ENCODE measurements around the gene TRAF7.
"Not testable (repeated sequence)": the region's sequence is repeated elsewhere in the genome, so short reads cannot be mapped to it uniquely, and the experiment has no call there.

The TRAF7 gene

DNA sequence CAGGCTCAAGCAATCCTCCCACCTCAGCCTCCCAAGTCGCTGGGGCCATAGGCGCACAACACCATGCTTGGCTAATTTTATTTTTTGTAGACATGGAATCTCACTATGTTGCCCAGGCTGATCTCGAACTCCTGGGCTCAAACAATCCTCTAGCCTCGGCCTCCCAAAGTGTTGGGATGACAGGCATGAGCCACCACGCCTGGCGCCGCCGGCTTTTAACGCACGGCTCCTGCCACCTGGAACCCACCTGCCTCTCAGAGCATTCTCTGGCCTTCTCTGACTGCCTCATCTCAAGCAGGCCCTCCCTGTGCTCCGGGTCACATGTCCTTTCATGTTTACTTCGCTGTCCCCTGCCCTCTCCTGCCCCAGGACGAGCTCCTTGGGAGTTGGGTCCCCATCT is 30.5 kb downstream of the TRAF7 start:
- no peak for DNase-seq

DNA sequence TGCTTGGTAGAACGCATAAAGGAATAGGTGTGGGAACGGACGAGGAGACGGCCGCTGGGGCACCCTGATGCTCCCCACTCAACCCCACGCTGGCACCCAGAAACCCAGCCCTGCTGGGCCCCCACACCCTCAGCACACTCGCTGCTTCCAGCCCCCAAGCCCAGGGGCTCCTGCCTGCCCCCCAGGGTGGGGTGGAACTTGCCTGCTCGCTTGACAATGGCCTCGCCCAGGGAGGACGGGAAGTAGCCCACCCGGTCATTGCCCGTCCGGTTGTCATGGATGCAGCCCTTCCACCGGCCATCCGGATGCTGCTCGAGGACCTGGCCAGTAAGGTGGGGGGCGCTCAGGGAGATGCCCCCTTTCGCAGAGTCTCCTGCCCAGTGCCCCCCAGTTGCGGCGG is 30.9 kb downstream of the TRAF7 start:
- DNase-seq: no peak

DNA sequence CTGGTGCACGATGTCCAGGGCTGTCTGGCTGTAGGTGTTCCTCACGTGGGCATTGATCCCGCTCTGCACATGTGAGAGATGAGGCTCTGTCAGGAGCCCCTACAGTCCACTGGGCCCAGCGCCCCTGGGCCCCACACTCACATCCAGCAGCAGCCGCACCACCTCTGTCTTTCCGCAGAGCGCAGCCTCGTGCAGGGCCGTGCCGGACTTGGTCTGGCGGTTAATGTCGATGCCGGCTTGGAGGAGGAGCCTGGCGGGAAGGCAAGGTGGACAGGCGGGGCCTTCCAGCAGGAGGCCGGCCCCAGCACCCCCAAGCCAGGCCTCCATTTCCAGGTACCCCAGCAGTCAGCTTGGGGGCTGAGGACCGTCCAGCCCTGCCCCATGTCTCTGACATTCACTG is 31.6 kb downstream of the TRAF7 start:
- no peak for DNase-seq

DNA sequence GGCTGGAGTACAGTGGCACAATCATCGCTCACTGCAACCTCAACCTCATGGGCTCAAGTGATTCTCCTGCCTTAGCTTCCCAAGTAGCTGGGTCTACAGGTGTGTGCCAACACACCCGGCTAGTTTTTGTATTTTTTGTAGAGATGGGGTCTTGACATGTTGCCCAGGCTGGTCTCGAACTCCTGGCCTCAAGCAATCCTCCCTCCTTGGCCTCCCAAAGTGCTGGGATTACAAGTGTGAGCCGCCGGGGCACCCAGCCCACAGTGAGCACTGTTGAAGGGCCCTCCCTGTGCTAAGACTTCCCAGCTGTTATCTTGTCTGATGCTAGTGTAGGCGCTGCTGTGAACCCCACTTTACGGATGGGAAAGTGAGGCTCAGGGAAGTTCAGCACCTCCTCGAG is 32.8 kb downstream of the TRAF7 start:
- no peak for DNase-seq

DNA sequence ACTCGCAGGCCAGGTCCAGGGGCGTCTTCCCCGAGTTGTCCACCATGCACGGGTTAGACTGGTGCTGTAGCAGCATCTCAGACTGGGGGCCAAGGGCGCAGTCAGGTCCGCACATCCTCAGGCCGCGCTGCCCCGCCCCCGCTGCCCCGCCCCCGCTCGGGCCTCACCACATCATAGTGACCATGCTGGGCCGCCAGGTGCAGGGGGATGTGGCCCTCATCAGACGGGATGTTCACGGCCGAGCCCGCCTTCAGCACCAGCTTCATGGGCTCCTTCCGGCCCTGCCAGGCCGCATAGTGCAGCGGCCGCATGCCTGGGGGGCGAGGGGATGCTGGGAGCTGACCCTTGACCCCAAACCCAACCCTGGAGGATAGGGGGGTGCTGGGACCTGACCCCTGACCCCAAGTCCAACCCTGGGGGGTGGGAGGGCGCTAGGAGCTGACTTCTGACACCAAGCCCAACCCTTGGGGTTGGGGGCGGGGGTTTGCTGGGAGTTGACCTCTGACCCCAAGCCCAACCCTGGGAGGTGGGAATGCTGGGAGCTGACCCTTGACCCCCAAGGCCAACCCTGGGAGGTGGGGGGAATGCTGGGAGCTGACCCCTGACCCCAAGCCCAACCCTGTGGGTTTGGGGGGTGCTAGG is 33.8 kb downstream of the TRAF7 start:
- no peak for DNase-seq

DNA sequence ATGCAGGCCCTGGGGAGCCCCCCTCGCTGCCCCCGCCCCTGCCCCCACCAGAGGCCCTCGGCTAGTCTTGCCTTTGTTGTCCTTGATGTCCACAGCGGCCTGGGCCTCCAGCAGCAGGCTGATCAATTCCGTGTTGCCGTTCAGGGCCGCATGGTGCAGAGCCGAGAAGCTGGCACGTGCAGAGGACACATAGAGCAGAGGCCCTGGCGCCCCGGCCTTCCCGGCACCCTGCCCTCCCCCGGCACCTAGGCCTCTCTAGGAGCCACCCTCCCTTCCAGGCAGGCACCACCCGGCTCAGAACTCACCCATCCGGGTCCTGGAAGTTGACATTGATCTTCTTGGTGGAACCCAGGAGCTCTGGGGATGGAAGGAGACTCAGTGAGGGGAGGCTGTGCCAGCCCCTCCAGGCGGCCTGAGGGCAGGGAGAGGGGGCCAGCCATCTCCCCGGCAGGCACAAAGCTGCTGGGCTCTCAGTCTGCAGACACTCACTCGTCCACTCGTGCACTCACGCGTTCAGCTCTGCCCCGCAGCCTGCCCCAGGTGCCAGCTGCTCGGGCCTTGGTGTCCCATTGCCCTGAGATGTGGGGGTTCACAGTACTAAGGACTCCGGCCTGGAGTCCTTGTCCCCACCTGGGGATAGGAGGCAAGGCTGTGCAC is 34.5 kb downstream of the TRAF7 start:
- DNase-seq: no peak

DNA sequence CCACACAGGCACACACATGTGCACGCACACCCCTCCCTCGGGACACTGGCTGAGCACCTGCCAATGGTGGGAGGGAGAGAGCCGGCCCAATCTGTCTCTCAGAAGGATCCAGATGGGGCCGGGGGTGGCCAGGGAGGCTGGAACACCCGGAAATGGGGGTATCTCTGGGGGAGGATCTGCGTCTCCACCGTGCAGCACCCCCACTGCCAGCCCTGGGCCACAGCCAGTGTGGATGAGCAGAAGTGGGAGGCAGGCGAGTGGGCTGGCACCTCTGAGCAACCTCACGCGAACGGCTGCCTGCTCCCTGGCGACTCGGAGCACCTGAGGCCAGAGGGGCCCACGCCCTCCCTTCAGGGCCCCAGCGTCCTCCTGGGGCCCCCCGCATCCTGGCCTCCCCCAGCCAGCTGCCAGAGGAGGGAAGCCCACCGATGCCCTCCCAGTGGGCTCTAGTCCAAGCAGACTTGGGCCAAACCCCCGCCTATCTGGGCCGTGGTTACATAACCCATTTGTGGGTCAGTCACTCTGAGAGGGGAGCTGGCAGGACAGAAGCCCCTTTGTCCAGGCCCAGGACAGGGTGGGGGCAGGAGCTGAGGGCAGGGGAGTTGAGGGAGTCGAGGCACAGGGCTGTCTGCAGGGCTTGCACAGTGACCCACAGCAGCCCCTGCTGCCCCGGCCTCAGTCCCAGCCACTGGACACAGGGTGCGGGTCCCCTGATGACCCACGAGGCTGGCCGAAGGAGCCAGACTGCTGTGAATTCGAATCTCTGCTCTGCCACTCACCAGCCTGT is 35.3 kb downstream of the TRAF7 start:
- DNase-seq: no peak

DNA sequence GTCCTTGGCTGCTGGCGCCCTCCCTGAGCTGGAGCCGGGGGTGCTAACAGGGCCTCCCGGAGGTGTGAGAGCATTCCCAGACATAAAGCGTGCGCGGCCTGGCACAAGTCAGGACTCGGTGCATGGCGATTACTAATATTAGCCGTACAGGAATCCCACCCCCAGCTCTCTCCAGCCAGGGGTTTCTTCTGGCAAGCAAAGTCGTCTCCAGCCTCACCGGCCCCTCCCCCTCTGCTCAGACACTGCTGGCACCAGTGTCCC is 35.8 kb downstream of the TRAF7 start:
- no peak for DNase-seq

DNA sequence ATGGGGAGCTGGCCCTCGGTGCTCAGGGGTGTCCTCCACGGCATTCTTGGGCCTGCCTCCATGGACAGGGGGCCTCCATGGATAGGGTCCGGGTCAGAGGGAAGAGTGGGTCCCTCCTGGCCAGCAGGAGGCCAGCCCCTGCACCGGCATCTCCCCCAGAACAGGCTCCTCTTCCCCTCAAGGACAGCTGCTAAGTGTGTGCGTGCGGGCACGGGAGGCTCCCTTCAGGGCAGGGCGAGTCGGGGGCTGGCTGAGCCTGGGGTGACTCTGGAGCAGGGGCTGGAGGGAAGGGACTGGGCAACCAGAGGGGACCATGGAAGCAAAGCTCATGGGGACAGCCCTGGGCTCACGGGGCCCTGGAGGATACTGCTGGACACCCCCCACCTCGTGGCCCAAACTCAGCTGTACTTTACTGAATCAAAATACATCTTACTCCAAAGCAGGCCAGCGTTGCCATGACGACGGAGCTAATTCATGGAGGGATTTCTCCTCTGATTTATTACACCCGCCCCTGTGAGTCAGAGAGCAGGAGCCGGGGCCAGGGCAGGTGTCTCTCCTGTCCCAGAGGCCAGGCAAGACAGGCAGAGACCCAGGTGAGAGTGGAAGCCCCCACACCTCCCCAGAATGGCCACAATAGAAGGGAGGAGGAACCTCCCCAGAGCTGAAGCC is 38.7 kb downstream of the TRAF7 start:
- DNase-seq: no peak

DNA sequence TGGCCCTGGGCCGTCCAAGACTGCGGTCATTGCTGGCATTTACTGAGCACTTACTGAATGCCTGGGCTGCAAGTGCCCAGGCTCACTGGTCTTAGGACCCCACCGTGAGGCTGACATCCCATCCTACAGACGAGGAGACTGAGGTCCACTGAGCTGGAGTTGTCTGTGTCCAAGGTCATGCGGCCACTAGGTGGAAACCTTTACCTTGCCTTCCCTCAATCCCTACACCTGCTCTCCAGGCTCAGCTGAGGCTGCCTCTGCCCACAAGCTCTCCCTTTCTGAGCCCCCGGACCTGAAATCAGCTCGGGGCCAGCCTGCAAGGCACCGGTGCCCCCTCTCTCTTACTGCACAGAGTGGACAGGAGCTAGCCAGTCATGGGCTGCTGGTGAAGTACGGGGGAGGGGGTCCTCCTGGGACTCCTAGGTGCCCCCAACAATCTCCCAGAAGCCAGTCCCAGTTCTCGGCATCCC is 39.3 kb downstream of the TRAF7 start:
- peak; percentile 74 for DNase-seq

DNA sequence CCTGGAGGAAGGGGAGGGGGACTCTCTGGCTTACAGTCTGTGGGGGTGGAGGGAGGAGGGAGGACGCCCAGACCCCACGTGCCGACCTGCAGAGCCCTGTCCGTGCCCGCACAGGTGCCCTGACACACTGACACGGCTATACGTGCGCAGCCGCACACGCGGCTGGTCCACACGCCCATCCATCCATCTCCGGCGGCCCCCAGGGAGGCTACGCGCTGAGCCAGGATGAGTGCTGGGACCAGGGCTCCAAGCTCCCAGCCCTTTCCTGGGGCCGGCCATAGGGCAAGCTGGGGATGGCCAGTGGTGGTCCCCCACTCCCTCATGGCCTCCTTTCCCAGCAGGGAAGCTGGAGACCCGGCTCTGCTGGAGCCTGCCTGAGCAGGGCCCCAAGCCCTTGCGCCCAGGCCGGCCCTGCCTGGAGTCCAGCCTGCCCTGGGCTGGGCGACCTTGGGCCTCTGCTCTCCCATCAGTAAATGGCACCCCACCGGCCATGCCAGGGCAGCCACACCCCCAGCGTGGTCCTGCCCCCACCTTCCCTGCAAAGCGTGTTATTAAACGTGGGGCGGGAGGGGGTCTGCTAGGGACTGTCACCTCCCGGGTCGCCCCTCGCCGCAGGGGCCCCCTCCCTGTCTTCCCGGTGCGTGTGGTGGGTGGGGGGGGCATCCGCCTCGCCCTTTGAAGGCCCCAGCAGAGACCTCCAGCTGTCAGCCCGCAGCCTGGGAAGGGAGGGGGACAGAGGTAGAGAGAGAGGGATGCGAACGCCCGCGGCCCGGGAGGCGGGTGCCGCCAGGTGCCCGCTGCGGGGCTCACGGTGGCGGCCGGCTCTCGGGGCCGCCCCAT is 40.0 kb downstream of the TRAF7 start:
- no peak for DNase-seq

DNA sequence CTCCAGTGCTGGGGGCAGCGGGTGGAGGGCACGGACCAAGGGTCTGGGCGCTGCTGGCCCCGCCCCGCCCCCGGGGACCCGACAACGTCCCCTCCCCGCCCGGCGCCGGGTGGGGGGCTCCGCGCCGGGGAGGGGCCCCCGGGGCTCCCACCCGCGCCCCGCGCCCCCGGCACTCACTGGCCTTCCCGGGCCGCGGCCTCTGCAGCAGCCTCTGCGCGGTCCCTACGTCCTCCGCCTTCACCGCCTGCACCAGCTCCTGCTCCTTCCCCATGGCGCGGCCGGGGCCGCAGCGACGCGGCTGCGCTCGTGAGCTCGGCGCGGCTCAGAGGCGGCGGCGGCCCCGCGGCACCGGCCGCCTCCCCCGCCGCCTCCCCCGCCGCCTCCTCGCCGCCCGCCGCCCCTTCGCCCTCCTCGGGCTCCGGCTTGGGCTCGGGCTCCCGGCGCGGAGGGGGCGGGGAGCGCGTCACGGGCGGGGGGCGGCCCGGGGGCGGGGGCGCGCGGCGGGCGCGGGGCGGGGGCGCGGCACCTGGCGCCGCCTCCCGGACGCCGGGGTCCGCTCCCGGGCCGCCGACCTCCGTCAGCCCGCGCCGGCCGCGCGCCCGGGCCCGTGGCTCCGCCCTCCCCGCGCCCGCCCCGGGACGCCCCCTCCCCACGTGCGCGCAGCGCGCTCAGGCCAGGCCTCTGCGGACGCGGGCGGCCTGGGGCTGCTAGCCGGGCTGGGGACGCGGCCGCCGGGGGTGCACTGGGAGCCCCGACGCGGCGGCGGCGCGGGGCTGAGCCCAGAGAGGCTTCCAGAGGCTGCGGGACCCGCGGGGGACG is 40.8 kb downstream of the TRAF7 start, which contains the start of gene CASKIN1:
TSS of gene CASKIN1 (minus strand) at position 444 of the 819 bp plus-strand sequence. CDS start at position 271, 173 bp downstream.
- DNase-seq: no peak

DNA sequence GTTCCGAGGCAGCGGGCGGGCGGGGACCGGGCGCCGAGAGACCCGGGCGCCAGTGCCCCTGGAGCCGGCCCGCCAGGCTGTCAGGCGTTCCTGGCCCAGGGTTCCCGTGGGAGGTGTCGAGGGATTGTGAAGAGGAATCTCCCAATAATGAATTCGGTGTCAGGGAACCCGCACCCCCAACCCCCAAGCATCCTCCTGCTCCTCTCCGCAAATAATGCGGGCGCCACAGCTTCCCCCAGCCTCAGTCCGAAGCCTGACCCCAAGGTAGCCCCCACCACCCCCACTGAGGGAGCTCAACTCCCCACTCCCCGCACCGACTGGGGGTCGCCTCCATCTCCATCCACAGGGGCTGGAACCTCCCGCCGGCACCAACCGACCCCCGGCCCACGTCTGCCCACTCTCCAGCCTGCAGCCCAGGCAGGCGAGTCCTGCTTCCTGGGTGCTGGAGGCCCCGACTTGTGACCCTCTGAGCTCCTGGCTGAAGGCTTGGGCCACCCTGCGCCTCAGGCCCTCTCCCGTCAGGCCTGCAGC is 41.5 kb downstream of the TRAF7 start:
- DNase-seq: no peak

DNA sequence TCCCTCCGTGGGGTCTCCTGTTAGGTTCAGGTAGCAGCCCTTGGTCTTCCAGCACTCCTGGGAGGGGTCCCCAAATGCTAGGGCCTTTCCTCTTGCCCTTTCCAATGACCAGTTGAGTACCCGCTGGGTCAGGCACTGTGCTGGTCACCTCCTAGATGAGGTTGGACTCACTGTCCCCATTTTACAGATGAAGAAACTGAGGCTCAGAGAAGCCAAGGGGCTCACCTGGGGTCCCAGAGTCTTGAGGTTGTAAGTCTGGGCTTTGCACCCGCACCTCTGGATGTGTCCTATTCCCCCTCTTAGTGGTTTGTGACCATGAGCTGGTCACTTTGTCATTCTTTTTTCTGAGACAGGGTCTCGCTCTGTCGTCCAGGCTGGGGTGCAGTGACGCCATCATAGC is 42.2 kb downstream of the TRAF7 start:
- DNase-seq: no peak

DNA sequence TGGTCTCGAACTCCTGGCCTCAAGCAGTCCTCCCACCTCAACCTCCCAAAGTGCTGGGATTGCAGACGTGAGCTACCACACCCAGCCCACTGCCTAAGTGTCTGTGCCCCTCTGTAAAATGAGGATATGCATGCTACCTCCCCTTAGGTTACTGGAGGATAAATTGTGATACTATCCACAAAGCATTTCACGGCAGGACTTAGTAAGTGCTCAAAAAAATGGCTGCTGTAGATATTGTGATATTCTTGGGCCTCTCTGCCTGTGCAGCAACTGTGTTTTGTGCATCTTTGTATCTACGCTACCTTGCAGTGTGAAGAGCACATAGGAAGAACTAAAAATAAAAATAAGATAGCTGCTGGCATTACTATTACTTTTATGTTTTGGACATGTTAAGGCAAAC is 42.7 kb downstream of the TRAF7 start:
- DNase-seq: no peak

DNA sequence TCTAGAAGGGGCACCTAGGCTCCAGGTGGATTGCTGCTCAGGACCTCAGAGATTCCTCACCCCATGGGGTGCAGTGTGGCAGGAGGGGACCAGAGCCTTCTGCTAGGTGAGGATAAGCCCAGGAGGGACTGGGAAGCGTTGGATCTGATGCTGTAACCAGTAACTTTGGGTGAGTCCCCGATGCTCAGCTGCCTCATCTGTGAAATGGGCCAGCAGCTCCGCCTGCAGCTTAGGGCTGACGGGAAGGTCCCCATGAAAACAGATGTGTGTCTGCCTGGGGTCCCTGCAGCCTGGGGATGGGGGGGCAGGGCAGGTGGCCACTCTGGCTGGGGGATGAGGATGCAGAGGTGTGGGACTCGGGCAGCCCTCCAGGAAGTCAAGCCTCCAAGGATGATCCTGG is 43.5 kb downstream of the TRAF7 start:
- no peak for DNase-seq

DNA sequence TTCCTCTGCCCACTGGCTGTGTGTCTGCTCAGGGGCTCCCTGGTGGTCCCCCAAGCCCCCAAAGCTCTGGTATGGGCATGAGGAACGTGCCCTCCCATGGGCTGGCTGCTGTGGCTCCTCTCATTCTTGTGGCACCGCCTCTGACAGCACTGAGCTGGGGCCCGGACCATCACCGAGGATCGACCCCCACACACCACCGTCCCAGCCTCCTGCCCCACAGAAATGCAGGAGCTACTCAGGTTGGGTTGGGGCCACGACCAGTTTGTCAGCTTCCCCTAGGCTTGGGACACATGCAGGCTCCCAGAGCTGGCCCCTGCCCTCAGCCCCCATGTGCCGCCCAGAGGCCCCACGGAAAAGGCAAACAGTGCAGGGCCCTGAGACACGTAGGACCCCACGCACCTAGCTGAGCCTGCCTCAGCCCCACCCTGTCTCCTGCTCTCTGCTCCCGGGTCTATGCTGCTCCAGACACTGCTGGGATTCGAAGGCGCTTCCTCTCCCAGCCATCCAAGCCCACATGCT is 44.1 kb downstream of the TRAF7 start:
- no peak for DNase-seq

DNA sequence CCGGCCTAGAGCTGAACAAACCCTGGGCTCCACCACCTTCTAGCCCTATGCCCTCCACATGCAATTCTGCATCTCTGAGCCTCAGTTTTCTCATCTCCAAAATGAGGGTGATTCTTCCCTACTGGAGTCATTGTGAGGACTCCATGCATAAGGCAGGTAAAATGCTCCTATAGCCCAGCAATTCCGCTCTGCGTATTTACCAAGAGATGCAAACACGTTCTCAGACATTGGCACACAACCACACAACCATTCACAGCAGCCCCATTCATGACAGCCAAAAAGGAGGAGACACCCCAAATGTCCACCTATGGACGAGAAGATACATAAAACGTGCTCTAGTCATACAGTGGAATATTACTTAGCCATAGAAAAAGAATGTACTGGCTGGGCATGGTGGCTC is 44.7 kb downstream of the TRAF7 start:
- DNase-seq: no peak

DNA sequence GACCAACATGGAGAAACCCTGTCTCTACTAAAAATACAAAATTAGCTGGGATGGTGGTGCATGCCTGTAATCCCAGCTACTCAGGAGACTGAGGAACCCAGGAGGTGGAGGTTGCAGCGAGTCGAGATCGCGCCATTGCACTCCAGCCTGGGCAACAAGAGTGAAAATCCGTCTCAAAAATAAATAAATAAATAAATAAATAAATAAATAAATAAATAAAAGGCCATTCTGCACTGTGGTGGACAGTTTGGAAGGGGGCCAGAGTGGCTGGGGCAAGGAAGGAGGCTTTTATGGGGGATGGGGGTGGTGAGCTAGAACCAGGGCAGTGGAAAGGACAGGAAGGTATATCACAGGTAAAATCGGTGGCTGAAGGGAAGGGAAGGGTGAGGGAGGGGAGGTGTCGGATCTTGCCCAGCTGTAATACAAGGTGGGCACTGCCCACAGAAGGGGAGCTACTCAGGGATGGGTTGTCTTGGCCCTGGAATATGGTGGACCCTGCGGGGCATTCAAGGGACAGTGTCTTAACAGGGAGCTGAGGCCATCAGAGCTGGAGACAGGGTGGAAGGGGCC is 47.6 kb downstream of the TRAF7 start:
- not testable (repeated sequence) for DNase-seq

DNA sequence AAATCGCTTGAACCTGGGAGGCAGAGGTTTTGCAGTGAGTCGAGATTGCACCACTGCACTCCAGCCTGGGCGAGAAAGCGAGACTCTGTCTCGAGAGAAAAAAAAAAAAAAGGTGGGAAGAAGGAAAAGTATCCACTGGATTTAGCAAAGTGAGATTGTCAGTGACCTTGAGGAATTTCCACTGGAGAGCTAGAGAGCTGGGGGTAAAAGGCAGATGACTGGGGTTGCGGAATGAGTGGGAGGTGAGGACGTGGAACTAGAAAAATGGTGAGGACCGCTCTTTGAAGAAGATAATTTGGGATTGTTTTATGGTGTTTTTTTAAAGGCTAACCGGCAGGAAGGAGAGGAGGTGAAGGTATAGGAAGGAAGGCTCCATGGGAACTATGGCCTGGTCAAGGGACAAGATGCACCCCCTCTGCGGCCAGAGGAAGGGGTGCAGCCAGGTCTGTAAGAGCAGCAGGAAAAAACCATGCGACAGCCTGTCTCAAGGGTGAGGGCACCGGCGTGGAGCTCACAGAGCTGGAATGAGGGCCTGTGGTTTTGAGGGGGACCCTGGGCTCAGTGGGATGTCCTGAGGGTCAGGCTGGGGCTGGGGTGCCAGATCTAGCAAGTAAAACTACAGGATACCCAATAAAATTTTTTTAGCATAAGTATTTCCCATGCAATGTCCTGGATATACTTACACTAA is 49.0 kb downstream of the TRAF7 start:
- DNase-seq: no peak

Measured in NCI-H1092 treated with DMSO at 0.1 percent for 48 hours (cell line).